Natural killer cell (primary cell): ENCODE results near the gene RPL35A. TPM values are rescaled to one million over a fixed set of nuclear protein-coding genes. Genes with fewer than 3 reads are reported as not detected.

ENCODE experiments used
- ATAC-seq, 3 donors: fragments of 150-1000 bp in 2 of 3; fragments of 200-7000 bp in 1 of 3; cut with Tn5 transposase; 1 replicate in 1 of 3; 2 replicates in 2 of 3; pipeline ENCODE4 v1.10.0; 2021; ENCODE audit warnings: mild to moderate bottlenecking in 2 of 3, moderate library complexity in 2 of 3
- DNase-seq, 2 donors: peaks; one replicate each; pipeline versions ENCODE4 v3.0.0 to v3.0.0-alpha.2; 2013 to 2021; ENCODE audit warnings: mixed read lengths in 1 of 2
- H3K27ac ChIP-seq: one replicate; pipeline ENCODE4 v1.5.1; 2013; ENCODE audit warnings: mild to moderate bottlenecking, low read length
- H3K27me3 ChIP-seq: one replicate; pipeline ENCODE4 v1.6.1; 2013; ENCODE audit warnings: low read length; ENCODE audit not compliant: control insufficient read depth, insufficient read depth
- H3K36me3 ChIP-seq: one replicate; pipeline ENCODE4 v1.6.1; 2013; ENCODE audit warnings: low read length; ENCODE audit not compliant: control insufficient read depth, insufficient read depth
- H3K4me1 ChIP-seq: one replicate; pipeline ENCODE4 v1.6.1; 2013; ENCODE audit warnings: low read length; ENCODE audit not compliant: control insufficient read depth, insufficient read depth
- H3K4me3 ChIP-seq: one replicate; pipeline ENCODE4 v1.5.1; 2013; ENCODE audit warnings: low read length
- H3K9me3 ChIP-seq: one replicate; pipeline ENCODE4 v1.6.1; 2013; ENCODE audit warnings: low read length; ENCODE audit not compliant: control insufficient read depth, insufficient read depth
- H3K27ac Mint-ChIP-seq, 2 donors: one replicate each; pipeline ENCODE4 v1.8.0; 2022; ENCODE audit warnings: mild to moderate bottlenecking in 2 of 2, mixed read lengths in 2 of 2, moderate library complexity in 1 of 2
- H3K27me3 Mint-ChIP-seq, 2 donors: one replicate each; pipeline ENCODE4 v1.8.0; 2022; ENCODE audit warnings: low read depth in 2 of 2, mixed read lengths in 2 of 2
- H3K36me3 Mint-ChIP-seq: one replicate; pipeline ENCODE4 v1.8.0; 2022; ENCODE audit warnings: mixed read lengths
- H3K4me1 Mint-ChIP-seq, 2 donors: one replicate each; pipeline ENCODE4 v1.8.0; 2022; ENCODE audit warnings: mixed read lengths in 2 of 2
- H3K4me3 Mint-ChIP-seq: one replicate; pipeline ENCODE4 v1.8.0; 2022; ENCODE audit warnings: mild to moderate bottlenecking, moderate library complexity, mixed read lengths
- H3K9me3 Mint-ChIP-seq, 2 donors: one replicate each; pipeline ENCODE4 v1.8.0; 2022; ENCODE audit warnings: mixed read lengths in 2 of 2
- CTCF ChIP-seq: fragments of 200-600 bp; IDR thresholded peaks from one replicate; pipeline ENCODE4 v1.8.0; 2022; ENCODE audit warnings: antibody characterized with exemption
- WGBS: methylation state at CpG from one replicate; pipeline ENCODE4 v1.1.7; 2013; ENCODE audit warnings: missing lambda C conversion rate; ENCODE audit not compliant: insufficient coverage; 5-methylcytosine and 5-hydroxymethylcytosine counted together
- intact Hi-C: fragments of 100-400 bp; cut with micrococcal nuclease; formaldehyde crosslinking; loops from one replicate; pipeline ENCODE4 v1.14.2; 2022
- total RNA-seq, 4 donors: library from RNA; stranded (reverse); fragments of 120-200 nt in 1 of 4; gene quantifications; one replicate each; pipeline versions ENCODE4 v1.2.3 to v1.2.4, GENCODE V29; 2013 to 2022

Gene RPL35A
- total RNA-seq, 3 donors from 2014 or later (not counting 1 experiment from before 2014, with no cell fraction given), result 693 to 869 (median 848) TPM

DNA sequence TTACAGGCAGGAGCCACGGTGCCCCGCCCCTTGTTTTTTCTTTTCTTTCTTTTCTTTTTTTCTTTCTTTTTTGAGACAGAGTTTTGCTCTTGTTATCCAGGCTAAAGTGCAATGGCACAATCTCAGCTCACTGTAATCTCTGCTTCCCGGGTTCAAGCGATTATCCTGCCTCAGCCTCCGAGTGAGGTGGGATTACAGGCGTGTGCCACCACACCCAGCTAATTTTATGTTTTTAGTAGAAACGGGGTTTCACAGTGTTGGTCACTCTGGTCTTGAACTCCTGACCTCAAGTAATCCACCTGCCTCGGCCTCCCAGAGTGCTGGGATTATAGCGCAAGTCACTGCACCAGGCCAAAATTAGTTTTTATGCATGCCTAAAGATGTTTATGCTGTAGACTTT is 2.5 kb downstream of the RPL35A start:
- no peak for DNase-seq
- peak overlapping the region; percentile 22 for H3K4me3 Mint-ChIP-seq
- H3K36me3 Mint-ChIP-seq, result peaks cover 15% of the 10 kb centered on the region
- peaks cover 33 to 44% of the 10 kb centered on the region in 2 donors for H3K4me1 Mint-ChIP-seq
- H3K27me3 ChIP-seq, result no peaks in the 10 kb centered on the region
- intact Hi-C loops, result no loop called here
- TF ChIP-seq CTCF, result no peak
- H3K27ac Mint-ChIP-seq, result peak overlapping the region in 1 of 2 donors; percentile 51
- no peak for ATAC-seq
- peaks cover 54% of the 10 kb centered on the region for H3K36me3 ChIP-seq
- WGBS, result 95% methylated on average over 9 of the region's 9 CpGs
- no peak overlapping the region for H3K27ac ChIP-seq
- no peaks in the 10 kb centered on the region for H3K9me3 ChIP-seq
- H3K4me3 ChIP-seq, result no peak overlapping the region
- H3K9me3 Mint-ChIP-seq, result no peaks in the 10 kb centered on the region
- no peaks in the 10 kb centered on the region for H3K27me3 Mint-ChIP-seq
- H3K4me1 ChIP-seq, result peaks cover 28% of the 10 kb centered on the region

DNA sequence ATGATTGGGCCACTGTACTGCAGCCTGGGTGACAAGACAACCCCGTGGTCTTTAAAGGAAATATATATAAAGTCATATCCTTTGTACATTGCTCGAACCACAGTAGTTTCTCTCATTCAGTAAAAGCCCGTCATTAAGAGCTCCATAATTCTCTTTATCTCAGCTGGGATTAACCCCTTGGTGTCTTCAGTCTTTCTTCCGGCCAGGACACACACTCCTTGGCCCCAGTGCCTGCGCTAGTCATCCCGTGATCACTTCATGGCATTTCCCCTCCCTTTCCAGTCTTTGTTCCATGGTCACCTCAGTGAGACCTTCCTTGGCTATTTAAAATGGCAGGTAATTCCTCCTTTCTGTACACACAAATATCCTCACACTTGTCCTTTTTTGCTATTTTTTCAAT is 3.3 kb downstream of the RPL35A start:
- H3K36me3 Mint-ChIP-seq, result peaks cover 15% of the 10 kb centered on the region
- peaks cover 37 to 52% of the 10 kb centered on the region in 2 donors for H3K4me1 Mint-ChIP-seq
- intact Hi-C loops, result no loop called here
- no peaks in the 10 kb centered on the region for H3K27me3 Mint-ChIP-seq
- H3K27ac Mint-ChIP-seq, result peak overlapping the region; percentile 68 to 77
- H3K4me1 ChIP-seq, result peaks cover 28% of the 10 kb centered on the region
- no peak overlapping the region for H3K27ac ChIP-seq
- no peak for ATAC-seq
- H3K4me3 Mint-ChIP-seq, result peak overlapping the region; percentile 52
- 78% methylated on average over 6 of the region's 6 CpGs for WGBS
- H3K9me3 Mint-ChIP-seq, result no peaks in the 10 kb centered on the region
- no peak overlapping the region for H3K4me3 ChIP-seq
- H3K9me3 ChIP-seq, result no peaks in the 10 kb centered on the region
- DNase-seq, result no peak
- H3K27me3 ChIP-seq, result no peaks in the 10 kb centered on the region
- H3K36me3 ChIP-seq, result peaks cover 54% of the 10 kb centered on the region
- TF ChIP-seq CTCF, result no peak

DNA sequence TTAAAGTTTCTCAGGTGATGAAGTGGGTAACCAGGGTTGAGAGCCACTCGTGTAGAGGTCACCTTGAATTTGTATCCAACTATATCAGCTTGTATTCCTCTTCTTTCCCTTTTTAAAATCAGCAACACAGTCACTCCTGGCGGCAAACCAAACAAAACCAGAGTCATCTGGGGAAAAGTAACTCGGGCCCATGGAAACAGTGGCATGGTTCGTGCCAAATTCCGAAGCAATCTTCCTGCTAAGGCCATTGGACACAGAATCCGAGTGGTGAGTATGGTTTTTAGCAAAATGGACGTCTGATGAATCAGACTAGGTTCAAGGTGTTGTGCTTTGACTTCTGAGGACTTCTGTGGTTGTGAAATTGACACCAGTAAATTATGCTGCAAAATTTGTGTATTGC is 3.9 kb downstream of the RPL35A start:
- 88% methylated on average over 7 of the region's 7 CpGs for WGBS
- peaks cover 42 to 58% of the 10 kb centered on the region in 2 donors for H3K4me1 Mint-ChIP-seq
- no peaks in the 10 kb centered on the region for H3K27me3 ChIP-seq
- peak overlapping the region; percentile 52 for H3K4me3 Mint-ChIP-seq
- no peak for TF ChIP-seq CTCF
- peaks cover 54% of the 10 kb centered on the region for H3K36me3 ChIP-seq
- intact Hi-C loops, result no loop called here
- peaks cover 31% of the 10 kb centered on the region for H3K4me1 ChIP-seq
- H3K27ac ChIP-seq, result no peak overlapping the region
- H3K27me3 Mint-ChIP-seq, result no peaks in the 10 kb centered on the region
- H3K36me3 Mint-ChIP-seq, result peaks cover 15% of the 10 kb centered on the region
- no peak overlapping the region for H3K4me3 ChIP-seq
- H3K9me3 Mint-ChIP-seq, result no peaks in the 10 kb centered on the region
- DNase-seq (no peak), ATAC-seq (no peak)
- peak overlapping the region; percentile 68 to 77 for H3K27ac Mint-ChIP-seq
- H3K9me3 ChIP-seq, result no peaks in the 10 kb centered on the region

DNA sequence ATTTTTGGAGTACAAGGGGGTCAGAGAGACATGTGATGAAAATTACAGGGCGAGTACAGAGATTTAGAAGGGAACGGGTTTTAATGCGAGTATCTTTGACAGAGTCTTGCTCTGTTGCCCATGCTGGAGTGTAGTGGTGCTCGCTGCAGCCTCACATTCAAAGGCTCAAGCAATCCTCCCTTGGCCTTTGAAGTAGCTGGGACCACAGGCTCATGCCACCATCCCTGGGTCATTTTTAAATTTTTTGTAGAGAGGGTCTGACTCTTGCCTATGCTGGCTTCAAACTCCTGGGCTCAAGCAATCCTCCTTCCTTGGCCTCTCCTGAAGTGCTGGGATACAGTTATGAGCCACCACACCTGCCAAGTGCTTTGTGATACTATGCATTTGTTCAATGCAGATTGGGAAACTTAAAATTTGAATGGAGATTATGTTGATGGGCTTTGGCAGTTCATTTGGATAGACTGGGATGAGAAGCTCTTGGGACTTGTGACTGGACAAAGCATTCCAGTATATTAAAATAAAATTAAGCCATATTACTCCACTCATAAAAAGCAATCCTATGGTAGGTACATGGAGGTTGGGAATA is 6.0 kb downstream of the RPL35A start:
- H3K27me3 Mint-ChIP-seq, result no peaks in the 10 kb centered on the region
- TF ChIP-seq CTCF, result no peak
- 91% methylated on average over 4 of the region's 4 CpGs for WGBS
- DNase-seq, result no peak
- intact Hi-C loops, result no loop called here
- H3K4me1 Mint-ChIP-seq, result peaks cover 45 to 56% of the 10 kb centered on the region in 2 donors
- Histone ChIP-seq H3K36me3 (peaks cover 53% of the 10 kb centered on the region), H3K9me3 (no peaks in the 10 kb centered on the region), H3K27ac (no peak overlapping the region), H3K27me3 (no peaks in the 10 kb centered on the region), H3K4me3 (no peak overlapping the region), H3K4me1 (peaks cover 40% of the 10 kb centered on the region)
- peak overlapping the region in 1 of 2 donors; percentile 93 for H3K27ac Mint-ChIP-seq
- H3K9me3 Mint-ChIP-seq, result no peaks in the 10 kb centered on the region
- peaks cover 15% of the 10 kb centered on the region for H3K36me3 Mint-ChIP-seq
- no peak overlapping the region for H3K4me3 Mint-ChIP-seq
- ATAC-seq, result no peak
